ENCODE data around the gene GYG1.

The GYG1 gene

GRCh38 chr3:148990236-148990635, 1.1 kb upstream of the GYG1 start:
- DNase-seq = no peak

GRCh38 chr3:148992027-148992634, 791 bp downstream of the GYG1 start:
- DNase-seq = no peak

- DNase-seq = no peak
Measured at GRCh38 chr3:148992635-148993255, 1.4 kb downstream of the GYG1 start.

- no peak for DNase-seq
Measured at GRCh38 chr3:148997623-148998022, 6.3 kb downstream of the GYG1 start.

GRCh38 chr3:148998297-148998696, 7.0 kb downstream of the GYG1 start:
- no peak for DNase-seq

- no peak for DNase-seq
Measured at GRCh38 chr3:148998715-148999423, 7.5 kb downstream of the GYG1 start.

GRCh38 chr3:148999806-149000205, 8.5 kb downstream of the GYG1 start:
- DNase-seq = no peak

- no peak for DNase-seq
Measured at GRCh38 chr3:149000206-149000745, 8.9 kb downstream of the GYG1 start.

- no peak for DNase-seq
Measured at GRCh38 chr3:149001727-149002126, 10.4 kb downstream of the GYG1 start.

- DNase-seq = peak; percentile 20
Measured at GRCh38 chr3:149003653-149004305, 12.4 kb downstream of the GYG1 start.

GRCh38 chr3:149004622-149005021, 13.3 kb downstream of the GYG1 start:
- no peak for DNase-seq

GRCh38 chr3:149005416-149005815, 14.1 kb downstream of the GYG1 start:
- no peak for DNase-seq

GRCh38 chr3:149007567-149008257, 16.4 kb downstream of the GYG1 start:
- no peak for DNase-seq

GRCh38 chr3:149009732-149010131, 18.4 kb downstream of the GYG1 start:
- DNase-seq = no peak

GRCh38 chr3:149010504-149010951, 19.2 kb downstream of the GYG1 start:
- DNase-seq = no peak

- no peak for DNase-seq
Measured at GRCh38 chr3:149010966-149011365, 19.6 kb downstream of the GYG1 start.

- DNase-seq = no peak
Measured at GRCh38 chr3:149011676-149012075, 20.3 kb downstream of the GYG1 start.

GRCh38 chr3:149013726-149014125, 22.4 kb downstream of the GYG1 start:
- DNase-seq = no peak

- no peak for DNase-seq
Measured at GRCh38 chr3:149015393-149015792, 24.1 kb downstream of the GYG1 start.

GRCh38 chr3:149016242-149016641, 24.9 kb downstream of the GYG1 start:
- no peak for DNase-seq

GRCh38 chr3:149016669-149017541, 25.6 kb downstream of the GYG1 start:
- DNase-seq = no peak

- no peak for DNase-seq
Measured at GRCh38 chr3:149018247-149018646, 26.9 kb downstream of the GYG1 start.

Measured in activated CD8-positive, alpha-beta memory T cell treated with anti-CD3 and anti-CD28 coated beads, Interleukin-2, amount 50 U/mL, for 4 hours (primary cell).